ENCODE measurements around the gene ZMYND8. TPM values are rescaled to one million over a fixed set of nuclear protein-coding genes. Genes with fewer than 3 reads are reported as not detected.
"Not testable (repeated sequence)": the region's sequence is repeated elsewhere in the genome, so short reads cannot be mapped to it uniquely, and the experiment has no call there.

The ZMYND8 gene
- total RNA-seq, 1 donor = 18.7 TPM

GRCh38 chr20:47317127-47317895 is 39.2 kb downstream of the ZMYND8 start:
- Histone ChIP-seq H3K27me3 (ENCODE audit: insufficient read depth, low read length) (no peaks in the 10 kb centered on the region), H3K4me1 (ENCODE audit: insufficient read depth, low read length) (peaks cover 62% of the 10 kb centered on the region), H3K9me3 (ENCODE audit: low read depth, low read length) (no peaks in the 10 kb centered on the region), H3K4me3 (ENCODE audit: low read length) (no peak overlapping the region)

DNA sequence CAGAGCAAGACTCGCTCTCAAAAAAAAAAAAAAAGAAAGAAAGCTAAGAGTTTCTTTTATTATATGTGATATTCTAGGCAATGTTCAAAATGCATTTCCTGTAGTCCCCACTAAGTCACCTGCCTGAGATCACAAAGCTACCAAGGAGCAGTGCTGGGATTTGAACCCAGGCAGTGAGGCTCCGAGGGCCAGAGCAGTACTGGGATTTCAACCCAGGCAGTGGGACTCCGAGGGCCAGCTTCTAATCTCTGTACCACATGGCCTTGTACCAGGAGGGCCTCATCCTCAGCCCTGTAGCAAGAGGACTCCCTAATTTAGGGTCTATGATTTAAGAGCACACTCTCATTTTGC is 39.7 kb downstream of the ZMYND8 start:
- no peak overlapping the region for H3K4me3 ChIP-seq (ENCODE audit: low read length)
- no peaks in the 10 kb centered on the region for H3K9me3 ChIP-seq (ENCODE audit: low read depth, low read length)
- no peaks in the 10 kb centered on the region for H3K27me3 ChIP-seq (ENCODE audit: insufficient read depth, low read length)
- peaks cover 60% of the 10 kb centered on the region for H3K4me1 ChIP-seq (ENCODE audit: insufficient read depth, low read length)

DNA sequence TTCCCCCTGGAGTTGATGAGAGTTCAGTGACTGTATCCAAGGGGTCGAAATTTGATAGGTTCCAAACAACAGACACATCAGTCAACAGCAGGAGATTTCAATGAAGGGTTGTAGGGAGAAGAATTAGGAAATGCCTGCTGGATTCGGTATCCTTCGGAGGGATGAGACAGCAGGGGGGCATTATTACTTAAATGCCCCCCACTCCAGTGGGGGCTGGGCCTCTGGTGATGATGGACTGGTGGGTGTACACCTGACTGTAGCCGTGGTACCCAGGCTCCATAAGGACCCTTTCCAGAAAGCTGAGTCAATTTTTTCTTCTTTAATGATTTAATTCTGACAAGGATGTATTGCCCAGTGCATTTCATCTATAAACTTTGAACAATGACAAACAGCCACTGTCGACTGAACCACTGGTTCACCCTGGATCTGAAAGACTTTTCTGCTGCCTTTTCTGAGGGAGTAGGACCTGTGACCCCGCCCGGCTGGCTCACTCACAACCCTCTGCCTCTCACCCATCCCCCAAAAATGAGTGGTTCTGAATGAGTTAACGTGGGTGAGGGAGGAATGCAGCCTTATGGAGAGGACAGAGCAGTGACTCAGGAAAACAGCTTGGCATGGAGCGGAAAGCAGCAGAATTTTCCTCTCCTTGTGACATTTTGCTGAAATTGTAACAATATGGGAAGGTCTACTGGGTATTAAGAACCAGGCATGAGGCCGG is 41.0 kb downstream of the ZMYND8 start:
- no peak overlapping the region for H3K4me3 ChIP-seq (ENCODE audit: low read length)
- no peaks in the 10 kb centered on the region for H3K9me3 ChIP-seq (ENCODE audit: low read depth, low read length)
- no peaks in the 10 kb centered on the region for H3K27me3 ChIP-seq (ENCODE audit: insufficient read depth, low read length)
- H3K4me1 ChIP-seq (ENCODE audit: insufficient read depth, low read length) = peaks cover 48% of the 10 kb centered on the region

- peaks cover 41% of the 10 kb centered on the region for H3K4me1 ChIP-seq (ENCODE audit: insufficient read depth, low read length)
- no peaks in the 10 kb centered on the region for H3K9me3 ChIP-seq (ENCODE audit: low read depth, low read length)
- no peaks in the 10 kb centered on the region for H3K27me3 ChIP-seq (ENCODE audit: insufficient read depth, low read length)
- no peak overlapping the region for H3K4me3 ChIP-seq (ENCODE audit: low read length)
Measured at GRCh38 chr20:47314647-47315338, 41.7 kb downstream of the ZMYND8 start.

GRCh38 chr20:47311967-47312681 is 44.4 kb downstream of the ZMYND8 start:
- H3K9me3 ChIP-seq (ENCODE audit: low read depth, low read length) = no peaks in the 10 kb centered on the region
- no peaks in the 10 kb centered on the region for H3K27me3 ChIP-seq (ENCODE audit: insufficient read depth, low read length)
- H3K4me1 ChIP-seq (ENCODE audit: insufficient read depth, low read length) = peaks cover 15% of the 10 kb centered on the region
- no peak overlapping the region for H3K4me3 ChIP-seq (ENCODE audit: low read length)

- no peaks in the 10 kb centered on the region for H3K27me3 ChIP-seq (ENCODE audit: insufficient read depth, low read length)
- peaks cover 7% of the 10 kb centered on the region for H3K4me1 ChIP-seq (ENCODE audit: insufficient read depth, low read length)
- H3K4me3 ChIP-seq (ENCODE audit: low read length) = no peak overlapping the region
- no peaks in the 10 kb centered on the region for H3K9me3 ChIP-seq (ENCODE audit: low read depth, low read length)
Measured at GRCh38 chr20:47311211-47311610, 45.3 kb downstream of the ZMYND8 start.

- no peaks in the 10 kb centered on the region for H3K27me3 ChIP-seq (ENCODE audit: insufficient read depth, low read length)
- peaks cover 9% of the 10 kb centered on the region for H3K4me1 ChIP-seq (ENCODE audit: insufficient read depth, low read length)
- H3K9me3 ChIP-seq (ENCODE audit: low read depth, low read length) = no peaks in the 10 kb centered on the region
- H3K4me3 ChIP-seq (ENCODE audit: low read length) = no peak overlapping the region
Measured at GRCh38 chr20:47310729-47311128, 45.8 kb downstream of the ZMYND8 start.

- Histone ChIP-seq H3K27me3 (ENCODE audit: insufficient read depth, low read length) (no peaks in the 10 kb centered on the region), H3K4me3 (ENCODE audit: low read length) (no peak overlapping the region), H3K9me3 (ENCODE audit: low read depth, low read length) (no peaks in the 10 kb centered on the region), H3K4me1 (ENCODE audit: insufficient read depth, low read length) (peaks cover 5% of the 10 kb centered on the region)
Measured at GRCh38 chr20:47309806-47310426, 46.6 kb downstream of the ZMYND8 start.

- H3K4me1 ChIP-seq (ENCODE audit: insufficient read depth, low read length) = peaks cover 5% of the 10 kb centered on the region
Measured at GRCh38 chr20:47309394-47309793, 47.1 kb downstream of the ZMYND8 start.

GRCh38 chr20:47307569-47307968 is 48.9 kb downstream of the ZMYND8 start:
- H3K9me3 ChIP-seq (ENCODE audit: low read depth, low read length); H3K27me3 ChIP-seq (ENCODE audit: insufficient read depth, low read length); H3K4me3 ChIP-seq (ENCODE audit: low read length): not testable (repeated sequence)

More at GRCh38 chr20:47309394-47309793, 47.1 kb downstream of the ZMYND8 start:
- H3K27me3 ChIP-seq (ENCODE audit: insufficient read depth, low read length) = no peaks in the 10 kb centered on the region
- no peaks in the 10 kb centered on the region for H3K9me3 ChIP-seq (ENCODE audit: low read depth, low read length)
- H3K4me3 ChIP-seq (ENCODE audit: low read length) = no peak overlapping the region

GRCh38 chr20:47306755-47307370 is 49.6 kb downstream of the ZMYND8 start:
- H3K4me1 ChIP-seq (ENCODE audit: insufficient read depth, low read length) = peaks cover 5% of the 10 kb centered on the region
- H3K4me3 ChIP-seq (ENCODE audit: low read length) = no peak overlapping the region
- no peaks in the 10 kb centered on the region for H3K9me3 ChIP-seq (ENCODE audit: low read depth, low read length)
- H3K27me3 ChIP-seq (ENCODE audit: insufficient read depth, low read length) = no peaks in the 10 kb centered on the region

More at GRCh38 chr20:47307569-47307968, 48.9 kb downstream of the ZMYND8 start:
- not testable (repeated sequence) for H3K4me1 ChIP-seq (ENCODE audit: insufficient read depth, low read length)

- Histone ChIP-seq H3K4me3 (ENCODE audit: low read length) (no peak overlapping the region), H3K4me1 (ENCODE audit: insufficient read depth, low read length) (peaks cover 5% of the 10 kb centered on the region), H3K27me3 (ENCODE audit: insufficient read depth, low read length) (no peaks in the 10 kb centered on the region), H3K9me3 (ENCODE audit: low read depth, low read length) (no peaks in the 10 kb centered on the region)
Measured at GRCh38 chr20:47306095-47306494, 50.4 kb downstream of the ZMYND8 start.

DNA sequence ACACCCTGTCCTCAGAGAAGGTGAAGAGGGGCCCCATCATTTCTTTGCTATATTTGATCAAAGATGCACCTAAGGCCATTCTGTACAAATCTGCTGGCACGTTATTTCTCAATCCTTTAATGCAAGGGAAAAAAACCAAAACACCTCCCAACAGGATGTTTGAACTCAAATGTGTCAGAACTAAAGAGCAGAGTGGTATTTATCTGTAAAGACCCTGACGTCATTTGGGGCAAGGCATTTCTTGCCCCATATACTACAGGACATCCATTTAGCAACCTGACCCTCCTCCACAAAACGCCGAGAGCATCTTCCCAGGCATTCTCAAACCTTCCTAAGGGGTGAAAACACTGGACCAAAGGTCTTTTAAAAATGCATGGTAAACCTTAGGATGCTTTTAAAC is 50.8 kb downstream of the ZMYND8 start:
- Histone ChIP-seq H3K27me3 (ENCODE audit: insufficient read depth, low read length) (no peaks in the 10 kb centered on the region), H3K4me1 (ENCODE audit: insufficient read depth, low read length) (peaks cover 5% of the 10 kb centered on the region), H3K4me3 (ENCODE audit: low read length) (no peak overlapping the region), H3K9me3 (ENCODE audit: low read depth, low read length) (no peaks in the 10 kb centered on the region)

DNA sequence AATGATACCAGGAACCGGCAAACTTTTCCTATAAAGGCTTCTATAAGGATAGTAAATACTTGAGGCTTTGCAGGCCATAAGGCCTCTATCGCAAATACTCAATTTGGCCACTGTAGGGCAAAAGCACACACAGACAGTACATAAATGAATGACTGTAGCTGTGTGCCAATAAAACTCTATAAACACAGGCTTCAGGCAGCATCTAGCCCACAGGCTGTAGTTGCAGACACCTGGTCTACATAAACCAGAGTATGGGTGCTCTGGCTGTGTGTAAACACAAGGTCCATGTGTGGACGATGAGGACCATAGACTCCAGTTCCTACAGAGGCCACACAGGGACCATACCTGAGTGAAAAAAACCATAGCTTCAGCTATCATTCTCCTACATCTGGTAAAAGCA is 52.2 kb downstream of the ZMYND8 start:
- Histone ChIP-seq H3K27me3 (ENCODE audit: insufficient read depth, low read length) (no peaks in the 10 kb centered on the region), H3K4me3 (ENCODE audit: low read length) (no peak overlapping the region), H3K9me3 (ENCODE audit: low read depth, low read length) (no peaks in the 10 kb centered on the region), H3K4me1 (ENCODE audit: insufficient read depth, low read length) (peaks cover 5% of the 10 kb centered on the region)

Measured in mononuclear cell (primary cell).